B cell (primary cell): Measurements from ENCODE around the gene GRK5. TPM values are rescaled to one million over a fixed set of nuclear protein-coding genes. Genes with fewer than 3 reads are reported as not detected.

ENCODE experiments used
- ATAC-seq: fragments of 200-7000 bp; cut with Tn5 transposase; one replicate; pipeline ENCODE4 v1.10.0; 2021; ENCODE audit warnings: low read depth, mild to moderate bottlenecking, moderate number of reproducible peaks, moderate library complexity
- CTCF ChIA-PET: fragments of 350-600 bp; sonication (Branson Sonifier 250); formaldehyde crosslinking; loops from one replicate; lab custom pipeline; 2021; ENCODE audit warnings: antibody characterized with exemption, inconsistent platforms; lab: Charles Lee
- POLR2A ChIA-PET: fragments of 350-600 bp; sonication (Branson Sonifier 250); formaldehyde crosslinking; loops from one replicate; lab custom pipeline; 2021; ENCODE audit warnings: antibody characterized with exemption; lab: Charles Lee
- DNase-seq: peaks from one replicate; pipeline ENCODE4 v3.0.0; 2013
- H2AFZ ChIP-seq: 2 replicates; pipeline ENCODE4 v1.6.1; 2012; ENCODE audit warnings: mild to moderate bottlenecking, low read depth, low read length; ENCODE audit not compliant: insufficient read depth, poor library complexity, severe bottlenecking
- H3K27ac ChIP-seq, 2 donors: 1 replicate in 1 of 2; 2 replicates in 1 of 2; pipeline ENCODE4 v1.5.1; 2012 to 2013; ENCODE audit warnings: low read length in 2 of 2, mild to moderate bottlenecking in 2 of 2, moderate library complexity in 1 of 2
- H3K27me3 ChIP-seq, 4 experiments: fragments of 200-600 bp in 1 of 4; sonication (generic) in 1 of 4; replicated peaks in 1 of 4; 1 replicate in 2 of 4; 2 replicates in 2 of 4; pipeline versions ENCODE4 v1.6.1 to v1.7.0; 2013 to 2016; ENCODE audit warnings: low read length in 3 of 4, mild to moderate bottlenecking in 2 of 4, mixed read lengths in 1 of 4, moderate library complexity in 1 of 4; ENCODE audit not compliant: insufficient read depth in 4 of 4, control insufficient read depth in 3 of 4; ENCODE audit errors: control extremely low read depth in 1 of 4
- H3K36me3 ChIP-seq, 2 experiments: replicated peaks in 1 of 2; 1 replicate in 1 of 2; 2 replicates in 1 of 2; pipeline versions ENCODE4 v1.6.1 to v1.7.1; 2013; ENCODE audit warnings: low read length in 1 of 2; ENCODE audit not compliant: insufficient read depth in 2 of 2, control insufficient read depth in 1 of 2; ENCODE audit errors: control extremely low read depth in 1 of 2, extremely low read depth in 1 of 2
- H3K4me1 ChIP-seq, 2 donors: fragments of 200-600 bp in 1 of 2; sonication (generic) in 1 of 2; 1 replicate in 1 of 2; 2 replicates in 1 of 2; pipeline versions ENCODE4 v1.5.1 to v1.6.1; 2013 to 2017; ENCODE audit warnings: low read length in 2 of 2; ENCODE audit not compliant: control insufficient read depth in 2 of 2, insufficient read depth in 2 of 2
- H3K4me2 ChIP-seq: replicated peaks from 2 replicates; pipeline ENCODE3; 2012; ENCODE audit warnings: mild to moderate bottlenecking, low read depth, low read length; ENCODE audit not compliant: poor library complexity, severe bottlenecking
- H3K4me3 ChIP-seq, 5 experiments: fragments of 200-600 bp in 1 of 5; sonication (generic) in 1 of 5; 1 replicate in 3 of 5; 2 replicates in 2 of 5; pipeline versions ENCODE4 v1.5.1 to v1.7.0; 2011 to 2016; ENCODE audit warnings: low read length in 4 of 5, mild to moderate bottlenecking in 4 of 5, low read depth in 2 of 5, control low read depth in 1 of 5, moderate library complexity in 1 of 5; ENCODE audit not compliant: insufficient read depth in 1 of 5; ENCODE audit errors: control extremely low read depth in 1 of 5, extremely low read depth in 1 of 5
- H3K79me2 ChIP-seq: fragments of 200-600 bp; sonication (generic); one replicate; pipeline ENCODE4 v1.6.0; 2016; ENCODE audit warnings: low read length; ENCODE audit not compliant: control insufficient read depth, insufficient read depth
- H3K9ac ChIP-seq: fragments of 200-600 bp; sonication (generic); 2 replicates; pipeline ENCODE4 v1.6.1; 2017; ENCODE audit warnings: mild to moderate bottlenecking, low read length, moderate library complexity
- H3K9me3 ChIP-seq, 3 donors: one replicate each; pipeline versions ENCODE4 v1.6.1 to v1.7.1; 2013; ENCODE audit warnings: low read length in 2 of 3; ENCODE audit not compliant: control insufficient read depth in 2 of 3, insufficient read depth in 1 of 3; ENCODE audit errors: control extremely low read depth in 1 of 3
- H4K20me1 ChIP-seq: 2 replicates; pipeline ENCODE4 v1.6.0; 2012; ENCODE audit warnings: mild to moderate bottlenecking, low read length; ENCODE audit not compliant: insufficient read depth, control insufficient read depth, poor library complexity, severe bottlenecking
- H3K27ac Mint-ChIP-seq: one replicate; pipeline ENCODE4 v1.8.0; 2021; ENCODE audit warnings: mixed read lengths
- H3K27me3 Mint-ChIP-seq: one replicate; pipeline ENCODE4 v1.8.0; 2021; ENCODE audit warnings: mixed read lengths
- H3K4me1 Mint-ChIP-seq: one replicate; pipeline ENCODE4 v1.8.0; 2021; ENCODE audit warnings: mixed read lengths
- H3K4me3 Mint-ChIP-seq: one replicate; pipeline ENCODE4 v1.8.0; 2021; ENCODE audit warnings: mixed read lengths
- H3K9me3 Mint-ChIP-seq: one replicate; pipeline ENCODE4 v1.8.0; 2022; ENCODE audit warnings: mixed read lengths; ENCODE audit not compliant: insufficient read depth
- CTCF ChIP-seq: fragments of 200-600 bp; IDR thresholded peaks from one replicate; pipeline ENCODE4 v1.8.0; 2022; ENCODE audit warnings: antibody characterized with exemption, mild to moderate bottlenecking
- EZH2 ChIP-seq: IDR thresholded peaks from 2 replicates; pipeline ENCODE4 v1.6.1; 2012; ENCODE audit warnings: borderline replicate concordance, low read depth, mild to moderate bottlenecking, moderate library complexity, low read length; ENCODE audit not compliant: insufficient read depth, poor library complexity, severe bottlenecking
- WGBS: methylation state at CpG from one replicate; pipeline ENCODE4 v1.1.5; 2013; ENCODE audit warnings: missing lambda C conversion rate; ENCODE audit not compliant: insufficient coverage; 5-methylcytosine and 5-hydroxymethylcytosine counted together
- intact Hi-C: fragments of 100-400 bp; cut with micrococcal nuclease; formaldehyde crosslinking; loops from one replicate; pipeline ENCODE4 v1.10.0; 2022
- polyA plus RNA-seq: library from polyadenylated mRNA; depleted of rRNA; stranded (reverse); fragments of >200 nt; gene quantifications from 2 replicates; pipeline ENCODE4 v1.2.3, GENCODE V29; 2012
- total RNA-seq, 2 donors: library from RNA; stranded (reverse); fragments of 120-200 nt in 1 of 2; gene quantifications; 1 replicate in 1 of 2; 2 replicates in 1 of 2; pipeline versions ENCODE4 v1.2.3 to v1.2.4, GENCODE V29; 2013 to 2022

Gene GRK5
- total and polyA plus RNA-seq, 2 donors (not counting 1 experiment from before 2014, with no cell fraction given), result 21.9 to 54.8 TPM

GRCh38 chr10:119408969-119409371 is 201.6 kb downstream of the GRK5 start:
- Mint-ChIP-seq H3K9me3 (no peaks in the 10 kb centered on the region), H3K4me3 (no peak overlapping the region), H3K27me3 (no peaks in the 10 kb centered on the region), H3K4me1 (peaks cover 32% of the 10 kb centered on the region), H3K27ac (no peak overlapping the region)
- H3K4me3 ChIP-seq, result no peak overlapping the region
- ChIA-PET CTCF (no interaction called here), POLR2A (interaction anchor here (0.6 kb wide), 1 partner anchor 207 kb away, joined by 7 read pairs; no protein-coding TSS in a partner anchor)
- no peaks in the 10 kb centered on the region for H3K9me3 ChIP-seq
- H3K79me2 ChIP-seq, result peaks cover 45% of the 10 kb centered on the region
- no peak overlapping the region for H3K9ac ChIP-seq
- intact Hi-C loops, result no loop called here
- H3K27ac ChIP-seq, result no peak overlapping the region
- WGBS, result 98% methylated on average over 14 of the region's 14 CpGs
- DNase-seq (no peak), ATAC-seq (no peak)
- TF ChIP-seq CTCF (no peak), EZH2 (no peak)
- peaks cover 0 to 11% of the 10 kb centered on the region in 2 experiments for H3K36me3 ChIP-seq
- H3K4me1 ChIP-seq, result peaks cover 23% of the 10 kb centered on the region in 2 donors
- no peak overlapping the region for H3K4me2 ChIP-seq
- H3K27me3 ChIP-seq, result no peaks in the 10 kb centered on the region
- peaks cover 17% of the 10 kb centered on the region for H4K20me1 ChIP-seq
- no peak overlapping the region for H2AFZ ChIP-seq

GRCh38 chr10:119409385-119409784 is 202.0 kb downstream of the GRK5 start:
- Histone ChIP-seq H3K36me3 (peaks cover 0 to 11% of the 10 kb centered on the region in 2 experiments), H3K4me2 (no peak overlapping the region), H4K20me1 (peaks cover 17% of the 10 kb centered on the region), H3K9ac (no peak overlapping the region), H3K27me3 (no peaks in the 10 kb centered on the region), H3K9me3 (no peaks in the 10 kb centered on the region), H3K79me2 (peaks cover 45% of the 10 kb centered on the region), H3K4me3 (no peak overlapping the region), H3K4me1 (peaks cover 23% of the 10 kb centered on the region in 2 donors), H2AFZ (no peak overlapping the region), H3K27ac (no peak overlapping the region)
- Mint-ChIP-seq H3K4me1 (peaks cover 28% of the 10 kb centered on the region), H3K27ac (no peak overlapping the region), H3K4me3 (no peak overlapping the region), H3K9me3 (no peaks in the 10 kb centered on the region), H3K27me3 (no peaks in the 10 kb centered on the region)
- DNase-seq, result no peak
- POLR2A ChIA-PET, result no interaction called here
- ATAC-seq, result no peak
- CTCF ChIA-PET, result interaction anchor here (0.6 to 1.9 kb wide), 2 partner anchors 210 to 285 kb away, joined by 3 to 8 read pairs; no protein-coding TSS in a partner anchor
- intact Hi-C loops, result no loop called here
- 100% methylated on average over 1 of the region's 5 CpGs for WGBS
- TF ChIP-seq CTCF (no peak), EZH2 (no peak)
